Measurements from ENCODE around the gene TUBB3.

TUBB3 gene

GRCh38 chr16:89906140-89907025 is 16.8 kb upstream of the TUBB3 start:
- H3K27me3 ChIP-seq = no peaks in the 10 kb centered on the region
- TF ChIP-seq CTCF (IDR thresholded peaks at IDR 0.05; ENCODE audit: low read depth, low read length) = 0 out of 2 replicates have a peak, but pooled peaks have one; percentile 7
- peak overlapping the region; percentile 15 for H3K4me3 ChIP-seq (ENCODE audit: low read depth, low read length)
- H3K36me3 ChIP-seq = peaks cover 60% of the 10 kb centered on the region
- H3K9me3 ChIP-seq = no peaks in the 10 kb centered on the region
- DNase-seq = peak; percentile 80
- H3K4me1 ChIP-seq = peaks cover 30% of the 10 kb centered on the region

GRCh38 chr16:89907055-89907814 is 15.9 kb upstream of the TUBB3 start:
- H3K36me3 ChIP-seq = peaks cover 68% of the 10 kb centered on the region

DNA sequence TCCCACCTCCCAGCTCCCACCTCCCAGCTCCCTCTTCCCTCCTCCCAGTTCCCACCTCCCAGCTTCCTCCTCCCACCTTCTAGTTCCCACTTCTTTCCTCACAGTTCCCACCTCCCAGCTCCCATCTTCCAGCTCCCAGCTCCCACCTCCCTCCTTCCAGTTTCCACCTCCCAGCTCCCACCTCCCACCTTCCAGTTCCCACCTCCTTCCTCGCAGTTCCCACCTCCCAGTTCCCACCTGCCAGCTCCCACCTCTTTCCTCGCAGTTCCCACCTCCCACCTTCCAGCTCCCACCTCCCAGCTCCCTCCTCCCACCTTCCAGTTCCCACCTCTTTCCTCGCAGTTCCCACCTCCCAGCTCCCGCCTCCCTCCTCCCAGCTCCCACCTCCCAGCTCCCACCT is 14.9 kb upstream of the TUBB3 start:
- H3K27me3 ChIP-seq = no peaks in the 10 kb centered on the region
- no peaks in the 10 kb centered on the region for H3K9me3 ChIP-seq
- no peak for TF ChIP-seq CTCF (IDR thresholded peaks at IDR 0.05; ENCODE audit: low read depth, low read length)
- H3K36me3 ChIP-seq = peaks cover 73% of the 10 kb centered on the region
- no peak overlapping the region for H3K4me3 ChIP-seq (ENCODE audit: low read depth, low read length)
- DNase-seq = no peak
- H3K4me1 ChIP-seq = peaks cover 30% of the 10 kb centered on the region

More at GRCh38 chr16:89907055-89907814, 15.9 kb upstream of the TUBB3 start:
- no peak overlapping the region for H3K4me3 ChIP-seq (ENCODE audit: low read depth, low read length)
- no peaks in the 10 kb centered on the region for H3K27me3 ChIP-seq
- DNase-seq = no peak
- no peak for TF ChIP-seq CTCF (IDR thresholded peaks at IDR 0.05; ENCODE audit: low read depth, low read length)
- H3K9me3 ChIP-seq = no peaks in the 10 kb centered on the region
- peaks cover 30% of the 10 kb centered on the region for H3K4me1 ChIP-seq

GRCh38 chr16:89909777-89910716 is 13.1 kb upstream of the TUBB3 start:
- peak; percentile 94 for TF ChIP-seq CTCF (IDR thresholded peaks at IDR 0.05; ENCODE audit: low read depth, low read length)
- DNase-seq = peak; percentile 92
- H3K4me1 ChIP-seq = peaks cover 23% of the 10 kb centered on the region
- H3K27me3 ChIP-seq = no peaks in the 10 kb centered on the region
- peaks cover 60% of the 10 kb centered on the region for H3K36me3 ChIP-seq
- peak overlapping the region; percentile 35 for H3K4me3 ChIP-seq (ENCODE audit: low read depth, low read length)
- no peaks in the 10 kb centered on the region for H3K9me3 ChIP-seq

- Histone ChIP-seq H3K9me3 (no peaks in the 10 kb centered on the region), H3K4me1 (peaks cover 17% of the 10 kb centered on the region), H3K36me3 (peaks cover 62% of the 10 kb centered on the region), H3K27me3 (no peaks in the 10 kb centered on the region), H3K4me3 (ENCODE audit: low read depth, low read length) (no peak overlapping the region)
- DNase-seq = no peak
- TF ChIP-seq CTCF (IDR thresholded peaks at IDR 0.05; ENCODE audit: low read depth, low read length) = no peak
Measured at GRCh38 chr16:89910717-89911354, 12.3 kb upstream of the TUBB3 start.
